ENCODE data around the gene MAGI3.

The MAGI3 gene

DNA sequence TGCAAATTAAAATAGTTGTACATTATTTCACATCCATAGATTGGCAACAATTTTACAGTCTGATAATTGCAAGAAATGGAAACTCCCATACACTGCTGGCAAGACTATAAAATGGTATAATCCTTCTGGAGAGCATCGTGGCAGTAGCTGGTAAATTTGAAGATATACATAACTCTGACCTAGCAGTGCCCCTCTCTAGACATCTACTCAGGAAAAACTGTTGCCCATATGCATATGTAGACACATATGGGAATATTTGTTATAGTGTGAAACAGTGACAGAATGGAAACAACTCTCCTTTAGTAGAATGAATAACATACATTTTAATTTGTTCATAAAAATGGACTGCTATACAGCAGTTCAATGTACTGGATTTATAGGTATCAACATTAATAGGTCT, 191.8 kb downstream of the MAGI3 start:
- TF ChIP-seq POLR2AphosphoS5 (IDR thresholded peaks at IDR 0.05; ENCODE audit: low read depth, low read length) = no peak
- no peak for TF ChIP-seq SIN3A (IDR thresholded peaks at IDR 0.05; ENCODE audit: borderline replicate concordance, insufficient read depth, low read length)
- TF ChIP-seq FOXP2 (optimal IDR thresholded peaks at IDR 0.05; ENCODE audit: borderline replicate concordance, extremely low read depth, extremely low read length, insufficient read depth) = no peak
- TF ChIP-seq, protein P1, sequence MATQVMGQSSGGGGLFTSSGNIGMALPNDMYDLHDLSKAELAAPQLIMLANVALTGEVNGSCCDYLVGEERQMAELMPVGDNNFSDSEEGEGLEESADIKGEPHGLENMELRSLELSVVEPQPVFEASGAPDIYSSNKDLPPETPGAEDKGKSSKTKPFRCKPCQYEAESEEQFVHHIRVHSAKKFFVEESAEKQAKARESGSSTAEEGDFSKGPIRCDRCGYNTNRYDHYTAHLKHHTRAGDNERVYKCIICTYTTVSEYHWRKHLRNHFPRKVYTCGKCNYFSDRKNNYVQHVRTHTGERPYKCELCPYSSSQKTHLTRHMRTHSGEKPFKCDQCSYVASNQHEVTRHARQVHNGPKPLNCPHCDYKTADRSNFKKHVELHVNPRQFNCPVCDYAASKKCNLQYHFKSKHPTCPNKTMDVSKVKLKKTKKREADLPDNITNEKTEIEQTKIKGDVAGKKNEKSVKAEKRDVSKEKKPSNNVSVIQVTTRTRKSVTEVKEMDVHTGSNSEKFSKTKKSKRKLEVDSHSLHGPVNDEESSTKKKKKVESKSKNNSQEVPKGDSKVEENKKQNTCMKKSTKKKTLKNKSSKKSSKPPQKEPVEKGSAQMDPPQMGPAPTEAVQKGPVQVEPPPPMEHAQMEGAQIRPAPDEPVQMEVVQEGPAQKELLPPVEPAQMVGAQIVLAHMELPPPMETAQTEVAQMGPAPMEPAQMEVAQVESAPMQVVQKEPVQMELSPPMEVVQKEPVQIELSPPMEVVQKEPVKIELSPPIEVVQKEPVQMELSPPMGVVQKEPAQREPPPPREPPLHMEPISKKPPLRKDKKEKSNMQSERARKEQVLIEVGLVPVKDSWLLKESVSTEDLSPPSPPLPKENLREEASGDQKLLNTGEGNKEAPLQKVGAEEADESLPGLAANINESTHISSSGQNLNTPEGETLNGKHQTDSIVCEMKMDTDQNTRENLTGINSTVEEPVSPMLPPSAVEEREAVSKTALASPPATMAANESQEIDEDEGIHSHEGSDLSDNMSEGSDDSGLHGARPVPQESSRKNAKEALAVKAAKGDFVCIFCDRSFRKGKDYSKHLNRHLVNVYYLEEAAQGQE (IDR thresholded peaks at IDR 0.05; ENCODE audit: insufficient read depth in 1 of 2, low read depth in 2 of 2, low read length in 2 of 2) = no peak
- no peak for TF ChIP-seq TAF1 (IDR thresholded peaks at IDR 0.05; ENCODE audit: borderline replicate concordance, insufficient read depth, low read length)

GRCh38 chr1:113587475-113587874, 197.2 kb downstream of the MAGI3 start:
- TF ChIP-seq FOXP2 (optimal IDR thresholded peaks at IDR 0.05; ENCODE audit: borderline replicate concordance, extremely low read depth, extremely low read length, insufficient read depth) = no peak
- no peak for TF ChIP-seq TAF1 (IDR thresholded peaks at IDR 0.05; ENCODE audit: borderline replicate concordance, insufficient read depth, low read length)
- no peak for TF ChIP-seq POLR2AphosphoS5 (IDR thresholded peaks at IDR 0.05; ENCODE audit: low read depth, low read length)
- TF ChIP-seq, protein P1 (IDR thresholded peaks at IDR 0.05; ENCODE audit: insufficient read depth in 1 of 2, low read depth in 2 of 2, low read length in 2 of 2) = no peak
- TF ChIP-seq SIN3A (IDR thresholded peaks at IDR 0.05; ENCODE audit: borderline replicate concordance, insufficient read depth, low read length) = no peak

- TF ChIP-seq POLR2AphosphoS5 (IDR thresholded peaks at IDR 0.05; ENCODE audit: low read depth, low read length) (no peak), FOXP2 (optimal IDR thresholded peaks at IDR 0.05; ENCODE audit: borderline replicate concordance, extremely low read depth, extremely low read length, insufficient read depth) (no peak), SIN3A (IDR thresholded peaks at IDR 0.05; ENCODE audit: borderline replicate concordance, insufficient read depth, low read length) (no peak), TAF1 (IDR thresholded peaks at IDR 0.05; ENCODE audit: borderline replicate concordance, insufficient read depth, low read length) (no peak)
- TF ChIP-seq, protein P1 (IDR thresholded peaks at IDR 0.05; ENCODE audit: insufficient read depth in 1 of 2, low read depth in 2 of 2, low read length in 2 of 2) = no peak
Observed at GRCh38 chr1:113592230-113592629, 201.9 kb downstream of the MAGI3 start.

DNA sequence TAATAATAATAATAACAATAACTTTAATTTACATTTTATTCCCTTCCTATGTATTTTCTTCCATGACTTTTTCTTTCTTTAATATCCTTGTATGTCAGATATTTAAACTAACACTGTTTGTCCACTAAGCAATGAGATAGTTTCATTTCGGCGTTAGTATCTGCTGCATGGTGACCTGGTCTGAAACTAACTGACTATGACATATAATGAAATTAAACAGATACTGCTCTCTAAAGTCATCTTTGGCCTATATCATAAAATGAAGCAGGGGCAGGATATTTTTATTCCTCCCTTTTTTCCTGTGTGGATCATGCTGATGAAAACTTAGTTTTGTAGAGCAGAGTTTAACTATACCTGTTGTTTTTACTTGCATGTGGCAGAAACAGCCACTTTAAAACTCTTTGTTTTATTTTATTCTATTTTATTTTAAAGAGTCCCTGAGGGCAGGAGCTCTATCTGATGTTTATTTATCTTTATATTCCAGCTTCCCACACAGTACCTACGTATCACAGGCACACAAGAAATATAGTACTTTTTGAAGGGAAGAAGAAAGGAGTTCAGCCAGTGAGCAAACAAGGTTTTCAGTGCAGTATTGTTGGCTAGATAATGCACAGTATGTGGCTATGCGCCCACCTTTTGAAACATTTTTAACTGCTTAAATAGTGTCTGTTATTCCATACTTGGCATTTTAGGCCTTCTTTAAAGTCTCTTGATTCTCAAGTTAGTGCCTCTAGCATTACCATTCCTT, 203.4 kb downstream of the MAGI3 start:
- no peak for TF ChIP-seq FOXP2 (optimal IDR thresholded peaks at IDR 0.05; ENCODE audit: borderline replicate concordance, extremely low read depth, extremely low read length, insufficient read depth)
- no peak for TF ChIP-seq TAF1 (IDR thresholded peaks at IDR 0.05; ENCODE audit: borderline replicate concordance, insufficient read depth, low read length)
- TF ChIP-seq, protein P1 (IDR thresholded peaks at IDR 0.05; ENCODE audit: insufficient read depth in 1 of 2, low read depth in 2 of 2, low read length in 2 of 2) = no peak
- no peak for TF ChIP-seq POLR2AphosphoS5 (IDR thresholded peaks at IDR 0.05; ENCODE audit: low read depth, low read length)
- TF ChIP-seq SIN3A (IDR thresholded peaks at IDR 0.05; ENCODE audit: borderline replicate concordance, insufficient read depth, low read length) = no peak

All from PFSK-1 (cell line).